AG04450 (cell line): ENCODE measurements around the gene SESN3. TPM values are rescaled to one million over a fixed set of nuclear protein-coding genes. Genes with fewer than 3 reads are reported as not detected.

Experiments used
- CTCF ChIA-PET: fragments of 300-600, 350-600 bp; formaldehyde crosslinking; extraction: SDS; loops from one replicate; lab custom pipeline; 2022; ENCODE audit warnings: antibody characterized with exemption, inconsistent platforms; lab: Charles Lee
- POLR2A ChIA-PET: fragments of 350-600 bp; formaldehyde crosslinking; extraction: SDS; loops from one replicate; lab custom pipeline; 2021; ENCODE audit warnings: antibody characterized with exemption, inconsistent platforms; lab: Yijun Ruan, JAX
- DNase-seq: peaks from one replicate; pipeline ENCODE4 v3.0.0-alpha.2; 2011; ENCODE audit warnings: low read depth, low spot score
- H3K27ac ChIP-seq: one replicate; pipeline ENCODE4 v1.5.1; 2012; ENCODE audit warnings: low read depth, low read length, control low read depth
- H3K27me3 ChIP-seq: one replicate; pipeline ENCODE4 v1.6.0; 2012; ENCODE audit warnings: low read length; ENCODE audit not compliant: control insufficient read depth, insufficient read depth
- H3K4me3 ChIP-seq: 2 replicates; pipeline ENCODE4 v1.5.1; 2011; ENCODE audit warnings: mild to moderate bottlenecking, low read depth, low read length, control low read depth
- H3K9me3 ChIP-seq: 2 replicates; pipeline ENCODE4 v1.5.1; 2012; ENCODE audit warnings: low read length; ENCODE audit not compliant: control insufficient read depth, insufficient read depth
- CTCF ChIP-seq: IDR thresholded peaks from 2 replicates; pipeline ENCODE4 v1.5.1; 2011; ENCODE audit warnings: low read depth, low read length, control low read depth, inconsistent platforms
- polyA plus RNA-seq: library from polyadenylated mRNA; depleted of rRNA; stranded (reverse); fragments of >200 nt; gene quantifications from 2 replicates; pipeline ENCODE4 v1.2.3, GENCODE V29; 2011; rRNA removed

The SESN3 gene
- polyA plus RNA-seq, 1 experiment = 4.2 TPM

- DNase-seq = no peak
- Histone ChIP-seq H3K9me3 (no peaks in the 10 kb centered on the region), H3K27ac (no peak overlapping the region), H3K27me3 (no peaks in the 10 kb centered on the region), H3K4me3 (no peak overlapping the region)
- ChIA-PET POLR2A (no interaction called here), CTCF (interaction anchor here (0.9 to 1.5 kb wide), 2 partner anchors 13 to 584 kb away, joined by 4 to 5 read pairs; no protein-coding TSS in a partner anchor)
- no peak for TF ChIP-seq CTCF
Observed at GRCh38 chr11:95121698-95122097, 109.3 kb downstream of the SESN3 start.

- POLR2A ChIA-PET = no interaction called here
- H3K9me3 ChIP-seq = no peaks in the 10 kb centered on the region
- no peak overlapping the region for H3K4me3 ChIP-seq
- CTCF ChIA-PET = no interaction called here
- TF ChIP-seq CTCF = no peak
- no peak overlapping the region for H3K27ac ChIP-seq
- no peak for DNase-seq
- H3K27me3 ChIP-seq = no peaks in the 10 kb centered on the region
Observed at GRCh38 chr11:95119361-95120060, 111.5 kb downstream of the SESN3 start.

- no peak for TF ChIP-seq CTCF
- Histone ChIP-seq H3K4me3 (no peak overlapping the region), H3K9me3 (no peaks in the 10 kb centered on the region), H3K27ac (no peak overlapping the region), H3K27me3 (no peaks in the 10 kb centered on the region)
- ChIA-PET CTCF (no interaction called here), POLR2A (no interaction called here)
- no peak for DNase-seq
Observed at GRCh38 chr11:95115597-95115996, 115.4 kb downstream of the SESN3 start.

Other genes starting within 250 kb of the SESN3 start
- not detected in 2 replicates for gene KDM4E, start 205.9 kb downstream of the SESN3 start, polyA plus RNA-seq
- gene KDM4F, start 181.8 kb downstream of the SESN3 start, polyA plus RNA-seq = not detected in 2 replicates
- gene SRSF8, start 164.3 kb downstream of the SESN3 start, polyA plus RNA-seq = 22.4 and 28.4 TPM in 2 replicates
- 10.0 and 12.1 TPM in 2 replicates for gene ENDOD1, start 141.4 kb downstream of the SESN3 start, polyA plus RNA-seq